Measurements from ENCODE around the gene ARHGEF4.

Gene ARHGEF4

GRCh38 chr2:131085646-131086045 lies 248.9 kb downstream of the ARHGEF4 start:
- DNase-seq (ENCODE audit: low read depth, low spot score) = no peak

- no peak for DNase-seq (ENCODE audit: low read depth, low spot score)
Measured at GRCh38 chr2:131092458-131093005, 255.8 kb downstream of the ARHGEF4 start.

GRCh38 chr2:131093006-131093695 lies 256.4 kb downstream of the ARHGEF4 start, which contains the start of gene FAM168B:
TSS of gene FAM168B (minus strand) at chr2:131093460. CDS start at chr2:131082646, 10,814 bp downstream.
- DNase-seq (ENCODE audit: low read depth, low spot score) = no peak

- no peak for DNase-seq (ENCODE audit: low read depth, low spot score)
Measured at GRCh38 chr2:131093696-131094462, 257.2 kb downstream of the ARHGEF4 start.

- no peak for DNase-seq (ENCODE audit: low read depth, low spot score)
Measured at GRCh38 chr2:131094463-131095281, 258.0 kb downstream of the ARHGEF4 start.
